ENCODE results near the gene MTX1.

GRCh38 chr1:155198547-155198906 lies 10.0 kb upstream of the MTX1 start:
- TF ChIP-seq CTCF (conservative IDR thresholded peaks at IDR 0.05; ENCODE audit: low read length) (no peak), EZH2phosphoT487 (IDR thresholded peaks at IDR 0.05; ENCODE audit: borderline replicate concordance) (no peak)
